Erythroblast (primary cell): ENCODE measurements around the gene CERS1.

ENCODE experiments used
- GATA1 ChIP-seq: IDR thresholded peaks from 2 replicates; pipeline ENCODE4 v1.6.1; 2011; ENCODE audit warnings: low read depth, mild to moderate bottlenecking, control low read depth, low read length, moderate library complexity
- POLR2A ChIP-seq: IDR thresholded peaks from 2 replicates; pipeline ENCODE4 v1.6.1; 2011; ENCODE audit warnings: mild to moderate bottlenecking, low read length

DNA sequence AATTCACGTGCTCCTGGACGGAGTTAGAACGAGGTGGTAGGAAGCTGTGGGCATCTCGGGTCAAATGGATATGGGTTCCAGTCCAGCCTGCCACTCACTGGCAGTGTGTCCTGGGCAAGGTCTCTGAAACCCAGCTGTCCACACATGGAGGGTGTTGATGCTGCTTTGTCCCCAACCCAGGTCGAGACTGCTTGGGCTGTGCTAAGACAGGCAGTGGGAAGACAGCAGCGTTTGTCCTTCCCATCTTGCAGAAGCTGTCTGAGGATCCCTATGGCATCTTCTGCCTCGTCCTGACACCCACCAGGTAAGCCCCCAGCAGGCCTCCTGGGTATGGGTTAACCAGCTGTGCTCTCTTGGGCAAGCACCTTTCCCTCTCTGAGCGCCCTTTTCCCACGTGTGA is 24.4 kb upstream of the CERS1 start:
- TF ChIP-seq POLR2A (no peak), GATA1 (no peak)
